SU-DHL-6 (cell line): ENCODE results near the gene PRM1.

Source experiments
- H2AFZ ChIP-seq: fragments of 200-600 bp; sonication (generic); 2 replicates; pipeline ENCODE4 v1.6.1; 2014; ENCODE audit warnings: low read depth, mild to moderate bottlenecking, moderate library complexity, mixed read lengths, antibody characterized with exemption, low read length; ENCODE audit not compliant: severe bottlenecking
- H3F3A ChIP-seq: fragments of 200-600 bp; shearing (Covaris generic); 2 replicates; pipeline ENCODE4 v1.6.0; 2016; ENCODE audit warnings: antibody characterized with exemption, mild to moderate bottlenecking; ENCODE audit not compliant: insufficient read depth
- H3K27ac ChIP-seq: fragments of 200-600 bp; sonication (generic); 2 replicates; pipeline ENCODE4 v1.5.1; 2016; ENCODE audit warnings: low read depth, mild to moderate bottlenecking, low read length, moderate library complexity, mixed read lengths
- H3K27me3 ChIP-seq: fragments of 200-600 bp; sonication (generic), shearing (Covaris generic); 2 replicates; pipeline ENCODE4 v1.6.0; 2014; ENCODE audit warnings: mild to moderate bottlenecking, low read length
- H3K36me3 ChIP-seq: fragments of 200-600 bp; sonication (generic); 2 replicates; pipeline ENCODE4 v1.6.1; 2014; ENCODE audit warnings: mild to moderate bottlenecking, low read length, mixed read lengths
- H3K4me2 ChIP-seq: fragments of 300-600, 200-600 bp; shearing (Covaris generic), sonication (generic); 2 replicates; pipeline ENCODE4 v1.6.0; 2014; ENCODE audit warnings: low read length, low read depth, mild to moderate bottlenecking; ENCODE audit not compliant: poor library complexity, severe bottlenecking
- H3K4me3 ChIP-seq: fragments of 200-600 bp; sonication (generic); 2 replicates; pipeline ENCODE4 v1.5.1; 2014; ENCODE audit warnings: antibody characterized with exemption, low read length, mild to moderate bottlenecking, mixed read lengths; ENCODE audit not compliant: insufficient read depth, poor library complexity, severe bottlenecking
- H3K79me2 ChIP-seq: fragments of 200-600 bp; sonication (generic); 2 replicates; pipeline ENCODE4 v1.6.1; 2014; ENCODE audit warnings: mild to moderate bottlenecking, low read length, moderate library complexity; ENCODE audit not compliant: insufficient read depth
- H3K9ac ChIP-seq: fragments of 200-600 bp; sonication (generic); 2 replicates; pipeline ENCODE4 v1.7.0; 2014; ENCODE audit warnings: mild to moderate bottlenecking, low read length
- H3K9me2 ChIP-seq: fragments of 200-600 bp; sonication (generic); replicated peaks from 2 replicates; pipeline ENCODE4 v1.6.1; 2014; ENCODE audit warnings: low read length; ENCODE audit not compliant: insufficient read depth
- H3K9me3 ChIP-seq: fragments of 200-600 bp; sonication (generic); 2 replicates; pipeline ENCODE4 v1.6.1; 2014; ENCODE audit warnings: low read length, mixed read lengths; ENCODE audit not compliant: insufficient read depth
- H4K20me1 ChIP-seq: fragments of 200-600 bp; sonication (generic); 2 replicates; pipeline ENCODE4 v1.6.1; 2014; ENCODE audit warnings: low read depth, mild to moderate bottlenecking, antibody characterized with exemption, low read length, moderate library complexity, mixed read lengths
- CTCF ChIP-seq: fragments of 200-600 bp; sonication (generic); IDR thresholded peaks from one replicate; pipeline ENCODE4 v1.5.1; 2017; ENCODE audit warnings: antibody characterized with exemption, mild to moderate bottlenecking, low read length, moderate library complexity; ENCODE audit not compliant: insufficient read depth, poor library complexity, severe bottlenecking
- EZH2phosphoT487 ChIP-seq: fragments of 200-600 bp; sonication (generic), shearing (Covaris generic); conservative IDR thresholded peaks from 2 replicates; pipeline ENCODE4 v1.6.1; 2018; ENCODE audit warnings: mild to moderate bottlenecking, antibody characterized with exemption, low read length, moderate library complexity, mixed read lengths

The PRM1 gene

DNA sequence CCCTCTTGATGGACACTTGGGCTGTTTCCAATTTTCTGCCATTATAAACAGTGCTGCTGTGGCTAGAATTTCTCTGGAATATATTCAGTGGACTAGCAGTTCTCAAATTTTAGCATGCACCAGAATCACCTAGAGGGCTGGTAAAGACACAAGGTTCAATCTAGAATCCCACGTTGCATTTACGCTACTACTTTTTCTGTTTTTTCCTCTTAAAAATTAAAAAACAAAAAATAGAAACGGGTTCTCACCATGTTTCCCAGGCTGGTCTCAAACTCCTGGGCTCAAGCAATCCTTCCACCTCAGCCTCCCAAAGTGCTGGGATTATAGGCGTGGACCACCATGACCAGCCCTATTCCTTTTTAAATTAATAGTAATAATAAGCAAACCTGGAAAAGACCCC, 14.5 kb upstream of the PRM1 start:
- Histone ChIP-seq H3K27ac (peak overlapping the region; percentile 96), H3K27me3 (no peaks in the 10 kb centered on the region), H3F3A (peaks cover 42% of the 10 kb centered on the region), H3K36me3 (no peaks in the 10 kb centered on the region), H3K4me2 (peak overlapping the region; percentile 38), H3K9me2 (no peaks in the 10 kb centered on the region), H3K9ac (peak overlapping the region; percentile 11; the same call in 1 of the 2 replicates), H3K79me2 (no peaks in the 10 kb centered on the region), H3K4me3 (no peak overlapping the region), H4K20me1 (no peaks in the 10 kb centered on the region), H2AFZ (no peak overlapping the region), H3K9me3 (no peaks in the 10 kb centered on the region)
- TF ChIP-seq CTCF (no peak), EZH2phosphoT487 (no peak)

DNA sequence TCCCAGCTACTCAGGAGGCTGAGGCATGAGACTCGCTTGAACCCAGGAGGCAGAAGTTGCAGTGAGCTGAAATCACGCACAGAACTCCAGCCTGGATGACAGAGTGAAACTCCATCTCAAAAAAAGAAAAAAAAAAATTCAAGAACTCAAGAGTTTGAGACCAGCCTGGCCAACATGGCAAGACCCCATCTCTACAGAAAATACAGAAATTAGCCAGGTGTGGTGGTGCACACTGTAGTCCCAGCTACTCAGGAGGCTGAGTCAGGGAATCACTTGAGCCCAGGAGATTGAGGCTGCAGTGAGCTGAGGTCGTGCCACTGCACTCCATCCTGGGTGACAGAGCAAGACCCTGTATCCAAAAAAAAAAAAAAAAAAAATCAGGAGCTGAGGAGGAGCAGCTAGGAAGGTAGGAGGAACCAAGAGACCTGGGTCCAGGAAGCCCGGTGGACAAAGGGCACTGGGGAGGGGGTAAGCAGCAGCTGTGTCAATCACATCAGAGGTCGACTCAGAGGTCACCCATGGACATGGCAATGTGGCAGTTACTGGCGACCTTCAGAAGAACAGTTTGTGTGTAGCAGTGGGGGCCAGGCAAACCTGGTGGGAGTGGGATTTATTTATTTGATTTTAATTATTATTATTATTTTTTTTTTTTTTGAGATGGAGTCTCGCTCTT, 11.1 kb upstream of the PRM1 start:
- Histone ChIP-seq H3K27ac (no peak overlapping the region), H3K79me2 (no peaks in the 10 kb centered on the region)
- TF ChIP-seq CTCF (no peak), EZH2phosphoT487 (no peak)

GRCh38 chr16:11291091-11291703, 10.1 kb upstream of the PRM1 start:
- Histone ChIP-seq H3F3A (peaks cover 20% of the 10 kb centered on the region), H3K9me3 (no peaks in the 10 kb centered on the region), H3K36me3 (no peaks in the 10 kb centered on the region), H4K20me1 (no peaks in the 10 kb centered on the region), H3K27ac (no peak overlapping the region), H3K4me2 (no peak overlapping the region), H3K79me2 (no peaks in the 10 kb centered on the region), H3K9me2 (no peaks in the 10 kb centered on the region), H3K4me3 (no peak overlapping the region), H3K27me3 (no peaks in the 10 kb centered on the region), H2AFZ (no peak overlapping the region), H3K9ac (no peak overlapping the region)
- TF ChIP-seq EZH2phosphoT487 (no peak), CTCF (no peak)

More for the DNA sequence above, 11.1 kb upstream of the PRM1 start:
- Histone ChIP-seq H2AFZ (no peak overlapping the region), H4K20me1 (no peaks in the 10 kb centered on the region), H3K27me3 (no peaks in the 10 kb centered on the region), H3K4me2 (no peak overlapping the region), H3K36me3 (no peaks in the 10 kb centered on the region), H3K4me3 (no peak overlapping the region), H3K9me3 (no peaks in the 10 kb centered on the region), H3K9ac (no peak overlapping the region), H3K9me2 (no peaks in the 10 kb centered on the region), H3F3A (peaks cover 29% of the 10 kb centered on the region)
